Lower lobe of right lung (tissue), 2 donors: ENCODE measurements around the gene SYNDIG1. TPM values are rescaled to one million over a fixed set of nuclear protein-coding genes. Genes with fewer than 3 reads are reported as not detected.

Experiments
- ATAC-seq, 2 donors: fragments of 200-7000 bp; cut with Tn5 transposase; one replicate each; pipeline ENCODE4 v1.9.1; 2020 to 2022; ENCODE audit warnings: mild to moderate bottlenecking in 2 of 2, moderate library complexity in 2 of 2
- DNase-seq: peaks from one replicate; pipeline ENCODE4 v3.0.0-alpha.2; 2020
- H3K27ac ChIP-seq: fragments of 200-600 bp; one replicate; pipeline ENCODE4 v1.8.0; 2022
- H3K27me3 ChIP-seq: fragments of 200-600 bp; one replicate; pipeline ENCODE4 v1.8.0; 2022; ENCODE audit warnings: low read depth
- H3K36me3 ChIP-seq: fragments of 200-600 bp; one replicate; pipeline ENCODE4 v1.8.0; 2022; ENCODE audit warnings: mild to moderate bottlenecking
- H3K4me1 ChIP-seq: fragments of 200-600 bp; one replicate; pipeline ENCODE4 v1.8.0; 2022
- H3K4me3 ChIP-seq: fragments of 200-600 bp; one replicate; pipeline ENCODE4 v1.8.0; 2022; ENCODE audit warnings: mild to moderate bottlenecking
- H3K9me3 ChIP-seq: fragments of 200-600 bp; one replicate; pipeline ENCODE4 v1.8.0; 2022
- CTCF ChIP-seq: fragments of 200-600 bp; IDR thresholded peaks from one replicate; pipeline ENCODE4 v1.8.0; 2022; ENCODE audit warnings: antibody characterized with exemption, mild to moderate bottlenecking
- intact Hi-C: fragments of 100-400 bp; cut with DNase I; formaldehyde crosslinking; loops from one replicate; pipeline ENCODE4 v1.11.0; 2022
- total RNA-seq: library from RNA; stranded (reverse); fragmentation: NEBNext Ultra II Directional; extraction: Animal tissue kit (Norgen Biotek cat#: 25700); gene quantifications from one replicate; pipeline ENCODE4 v1.2.1, GENCODE V29; 2021
- donor health status: DM: no; HTN: yes; CAD: no; lungs with severe emphysema.

SYNDIG1 gene
- total RNA-seq, 1 donor from 2014 or later: 0.15 TPM

- no peak for ATAC-seq
Observed at GRCh38 chr20:24615353-24615752, 145.9 kb downstream of the SYNDIG1 start.

GRCh38 chr20:24616258-24617079 lies 147.0 kb downstream of the SYNDIG1 start:
- Histone ChIP-seq H3K27me3 (peaks cover 25% of the 10 kb centered on the region), H3K36me3 (no peaks in the 10 kb centered on the region), H3K27ac (no peak overlapping the region), H3K9me3 (no peaks in the 10 kb centered on the region), H3K4me1 (no peaks in the 10 kb centered on the region), H3K4me3 (no peak overlapping the region)
- TF ChIP-seq CTCF: no peak
- DNase-seq (no peak), ATAC-seq (no peak)
- intact Hi-C loops: no loop called here

More at GRCh38 chr20:24615353-24615752, 145.9 kb downstream of the SYNDIG1 start:
- TF ChIP-seq CTCF: no peak
- Histone ChIP-seq H3K27ac (no peak overlapping the region), H3K4me3 (no peak overlapping the region), H3K9me3 (no peaks in the 10 kb centered on the region), H3K4me1 (no peaks in the 10 kb centered on the region), H3K36me3 (no peaks in the 10 kb centered on the region), H3K27me3 (peaks cover 25% of the 10 kb centered on the region)
- intact Hi-C loops: no loop called here
- no peak for DNase-seq

- no peak for TF ChIP-seq CTCF
- Histone ChIP-seq H3K9me3 (no peaks in the 10 kb centered on the region), H3K27me3 (peaks cover 25% of the 10 kb centered on the region), H3K4me3 (no peak overlapping the region), H3K27ac (no peak overlapping the region), H3K36me3 (no peaks in the 10 kb centered on the region), H3K4me1 (no peaks in the 10 kb centered on the region)
- intact Hi-C loops: no loop called here
- DNase-seq: no peak
- no peak for ATAC-seq
Observed at GRCh38 chr20:24617080-24617432, 147.6 kb downstream of the SYNDIG1 start.

- peaks cover 25% of the 10 kb centered on the region for H3K27me3 ChIP-seq
- DNase-seq: no peak
Observed at GRCh38 chr20:24617757-24618450, 148.5 kb downstream of the SYNDIG1 start.

GRCh38 chr20:24618739-24619138 lies 149.3 kb downstream of the SYNDIG1 start:
- peaks cover 17% of the 10 kb centered on the region for H3K27me3 ChIP-seq
- no peaks in the 10 kb centered on the region for H3K4me1 ChIP-seq
- H3K4me3 ChIP-seq: no peak overlapping the region
- intact Hi-C loops: no loop called here
- DNase-seq (no peak), ATAC-seq (no peak)
- no peak for TF ChIP-seq CTCF
- no peaks in the 10 kb centered on the region for H3K9me3 ChIP-seq
- H3K36me3 ChIP-seq: no peaks in the 10 kb centered on the region
- H3K27ac ChIP-seq: no peak overlapping the region

More at GRCh38 chr20:24617757-24618450, 148.5 kb downstream of the SYNDIG1 start:
- H3K9me3 ChIP-seq: no peaks in the 10 kb centered on the region
- no peaks in the 10 kb centered on the region for H3K4me1 ChIP-seq
- H3K4me3 ChIP-seq: no peak overlapping the region
- intact Hi-C loops: no loop called here
- no peak overlapping the region for H3K27ac ChIP-seq
- H3K36me3 ChIP-seq: no peaks in the 10 kb centered on the region
- peak in 1 of 2 donors; percentile 34 for ATAC-seq
- no peak for TF ChIP-seq CTCF
